ENCODE data around the gene C1orf87. TPM values are rescaled to one million over a fixed set of nuclear protein-coding genes. Genes with fewer than 3 reads are reported as not detected.

The C1orf87 gene
- total RNA-seq, 2 experiments from 2014 or later: not detected

- H3K27ac Mint-ChIP-seq: no peak overlapping the region
- peak; percentile 93 for ATAC-seq
- ChIA-PET POLR2A (interaction anchor here (0.6 to 1.1 kb wide), 2 partner anchors 47 to 655 kb away, joined by 3 to 4 read pairs; no protein-coding TSS in a partner anchor), CTCF (interaction anchor here (0.6 to 7.5 kb wide), 45 partner anchors 10 to 639 kb away, joined by 3 to 131 read pairs (median 4); partner anchors contain the start of gene CYP2J2)
- H3K4me1 Mint-ChIP-seq (ENCODE audit: low read depth): no peaks in the 10 kb centered on the region
- no peaks in the 10 kb centered on the region for H3K36me3 Mint-ChIP-seq (ENCODE audit: low read depth)
- peak; percentile 66 for DNase-seq
- intact Hi-C loops (cut with micrococcal nuclease): loop anchor here (1.0 to 5.0 kb wide), 2 partner anchors 45 to 68 kb away; no protein-coding TSS in a partner anchor
- H3K9me3 Mint-ChIP-seq: no peaks in the 10 kb centered on the region
- H3K27me3 Mint-ChIP-seq: peaks cover 2% of the 10 kb centered on the region
- peak; percentile 75 for TF ChIP-seq CTCF (IDR thresholded peaks at IDR 0.05)
- H3K4me3 Mint-ChIP-seq: no peak overlapping the region
Measured at GRCh38 chr1:59947047-59947938, 126.3 kb downstream of the C1orf87 start.

- Mint-ChIP-seq H3K27me3 (peaks cover 2% of the 10 kb centered on the region), H3K4me1 (ENCODE audit: low read depth) (no peaks in the 10 kb centered on the region), H3K36me3 (ENCODE audit: low read depth) (no peaks in the 10 kb centered on the region), H3K27ac (no peak overlapping the region), H3K9me3 (no peaks in the 10 kb centered on the region), H3K4me3 (no peak overlapping the region)
- no peak for DNase-seq
- CTCF ChIA-PET: interaction anchor here (2.1 to 7.5 kb wide), 6 partner anchors 17 to 66 kb away, joined by 8 to 131 read pairs (median 14); no protein-coding TSS in a partner anchor
- POLR2A ChIA-PET: no interaction called here
- no peak for ATAC-seq
- intact Hi-C loops (cut with micrococcal nuclease): loop anchor here (5.0 kb wide), 1 partner anchor 43 kb away; no protein-coding TSS in a partner anchor
- TF ChIP-seq CTCF (IDR thresholded peaks at IDR 0.05): no peak
Measured at GRCh38 chr1:59945790-59946189, 127.8 kb downstream of the C1orf87 start.

Other genes with a start within 250 kb of the C1orf87 start
- gene CYP2J2, start 147.0 kb downstream of the C1orf87 start, total RNA-seq: 1 to 10 TPM in 1 of 2 experiments, under 1 TPM in 1; 0.83 to 1.4 TPM

Measured in activated CD8-positive, alpha-beta T cell treated with anti-CD3 and anti-CD28 coated beads for 36 hours (primary cell).